ENCODE results near the gene RUBCN.

Gene RUBCN

GRCh38 chr3:197709135-197709534 is 27.6 kb downstream of the RUBCN start:
- peaks cover 7% of the 10 kb centered on the region for H3K4me1 ChIP-seq (ENCODE audit: control insufficient read depth, low read depth, low read length)
- H3K27ac ChIP-seq (ENCODE audit: low read length), result no peak overlapping the region

GRCh38 chr3:197706658-197707057 is 30.0 kb downstream of the RUBCN start:
- no peaks in the 10 kb centered on the region for H3K9me3 ChIP-seq (ENCODE audit: control insufficient read depth, low read depth, low read length)
- H3K4me3 ChIP-seq (ENCODE audit: low read length), result no peak overlapping the region
- H3K9ac ChIP-seq (ENCODE audit: low read length), result no peak overlapping the region
- H3K27ac ChIP-seq (ENCODE audit: low read length), result no peak overlapping the region
- H3K36me3 ChIP-seq (ENCODE audit: control insufficient read depth, low read depth, low read length), result peaks cover 9% of the 10 kb centered on the region
- no peaks in the 10 kb centered on the region for H3K4me1 ChIP-seq (ENCODE audit: control insufficient read depth, low read depth, low read length)
- H3K27me3 ChIP-seq (ENCODE audit: control insufficient read depth, insufficient read depth, low read length), result no peaks in the 10 kb centered on the region

More at GRCh38 chr3:197709135-197709534, 27.6 kb downstream of the RUBCN start:
- Histone ChIP-seq H3K4me3 (ENCODE audit: low read length) (no peak overlapping the region), H3K27me3 (ENCODE audit: control insufficient read depth, insufficient read depth, low read length) (no peaks in the 10 kb centered on the region), H3K9me3 (ENCODE audit: control insufficient read depth, low read depth, low read length) (no peaks in the 10 kb centered on the region), H3K36me3 (ENCODE audit: control insufficient read depth, low read depth, low read length) (peaks cover under 1% of the 10 kb centered on the region), H3K9ac (ENCODE audit: low read length) (no peak overlapping the region)

GRCh38 chr3:197701841-197702240 is 34.9 kb downstream of the RUBCN start:
- H3K36me3 ChIP-seq (ENCODE audit: control insufficient read depth, low read depth, low read length), result peaks cover 15% of the 10 kb centered on the region

GRCh38 chr3:197700095-197700494 is 36.6 kb downstream of the RUBCN start:
- H3K9me3 ChIP-seq (ENCODE audit: control insufficient read depth, low read depth, low read length), result no peaks in the 10 kb centered on the region
- H3K36me3 ChIP-seq (ENCODE audit: control insufficient read depth, low read depth, low read length), result peaks cover 15% of the 10 kb centered on the region
- H3K9ac ChIP-seq (ENCODE audit: low read length), result no peak overlapping the region
- H3K27me3 ChIP-seq (ENCODE audit: control insufficient read depth, insufficient read depth, low read length), result no peaks in the 10 kb centered on the region
- H3K4me3 ChIP-seq (ENCODE audit: low read length), result no peak overlapping the region
- H3K27ac ChIP-seq (ENCODE audit: low read length), result no peak overlapping the region
- H3K4me1 ChIP-seq (ENCODE audit: control insufficient read depth, low read depth, low read length), result no peaks in the 10 kb centered on the region

More at GRCh38 chr3:197701841-197702240, 34.9 kb downstream of the RUBCN start:
- Histone ChIP-seq H3K9ac (ENCODE audit: low read length) (no peak overlapping the region), H3K4me1 (ENCODE audit: control insufficient read depth, low read depth, low read length) (no peaks in the 10 kb centered on the region), H3K27ac (ENCODE audit: low read length) (no peak overlapping the region), H3K9me3 (ENCODE audit: control insufficient read depth, low read depth, low read length) (no peaks in the 10 kb centered on the region), H3K4me3 (ENCODE audit: low read length) (no peak overlapping the region), H3K27me3 (ENCODE audit: control insufficient read depth, insufficient read depth, low read length) (no peaks in the 10 kb centered on the region)

GRCh38 chr3:197697355-197697754 is 39.3 kb downstream of the RUBCN start:
- H3K27ac ChIP-seq (ENCODE audit: low read length), result no peak overlapping the region
- H3K4me3 ChIP-seq (ENCODE audit: low read length), result no peak overlapping the region
- H3K36me3 ChIP-seq (ENCODE audit: control insufficient read depth, low read depth, low read length), result peaks cover 13% of the 10 kb centered on the region
- no peak overlapping the region for H3K9ac ChIP-seq (ENCODE audit: low read length)
- H3K4me1 ChIP-seq (ENCODE audit: control insufficient read depth, low read depth, low read length), result no peaks in the 10 kb centered on the region
- no peaks in the 10 kb centered on the region for H3K27me3 ChIP-seq (ENCODE audit: control insufficient read depth, insufficient read depth, low read length)
- H3K9me3 ChIP-seq (ENCODE audit: control insufficient read depth, low read depth, low read length), result no peaks in the 10 kb centered on the region

GRCh38 chr3:197694251-197694650 is 42.5 kb downstream of the RUBCN start:
- H3K36me3 ChIP-seq (ENCODE audit: control insufficient read depth, low read depth, low read length), result peaks cover 10% of the 10 kb centered on the region
- H3K27me3 ChIP-seq (ENCODE audit: control insufficient read depth, insufficient read depth, low read length), result no peaks in the 10 kb centered on the region
- H3K4me3 ChIP-seq (ENCODE audit: low read length), result no peak overlapping the region
- H3K27ac ChIP-seq (ENCODE audit: low read length), result no peak overlapping the region
- no peak overlapping the region for H3K9ac ChIP-seq (ENCODE audit: low read length)
- no peaks in the 10 kb centered on the region for H3K9me3 ChIP-seq (ENCODE audit: control insufficient read depth, low read depth, low read length)
- H3K4me1 ChIP-seq (ENCODE audit: control insufficient read depth, low read depth, low read length), result no peaks in the 10 kb centered on the region

GRCh38 chr3:197692641-197693040 is 44.1 kb downstream of the RUBCN start:
- Histone ChIP-seq H3K4me1 (ENCODE audit: control insufficient read depth, low read depth, low read length) (no peaks in the 10 kb centered on the region), H3K4me3 (ENCODE audit: low read length) (no peak overlapping the region), H3K27ac (ENCODE audit: low read length) (no peak overlapping the region), H3K9me3 (ENCODE audit: control insufficient read depth, low read depth, low read length) (no peaks in the 10 kb centered on the region), H3K27me3 (ENCODE audit: control insufficient read depth, insufficient read depth, low read length) (no peaks in the 10 kb centered on the region), H3K9ac (ENCODE audit: low read length) (no peak overlapping the region), H3K36me3 (ENCODE audit: control insufficient read depth, low read depth, low read length) (peaks cover 10% of the 10 kb centered on the region)

- no peak overlapping the region for H3K4me3 ChIP-seq (ENCODE audit: low read length)
- H3K27ac ChIP-seq (ENCODE audit: low read length), result no peak overlapping the region
- no peak overlapping the region for H3K9ac ChIP-seq (ENCODE audit: low read length)
- no peaks in the 10 kb centered on the region for H3K4me1 ChIP-seq (ENCODE audit: control insufficient read depth, low read depth, low read length)
- no peaks in the 10 kb centered on the region for H3K9me3 ChIP-seq (ENCODE audit: control insufficient read depth, low read depth, low read length)
- peaks cover 10% of the 10 kb centered on the region for H3K36me3 ChIP-seq (ENCODE audit: control insufficient read depth, low read depth, low read length)
- H3K27me3 ChIP-seq (ENCODE audit: control insufficient read depth, insufficient read depth, low read length), result no peaks in the 10 kb centered on the region
These were observed 46.0 kb downstream of the RUBCN start for GRCh38 chr3:197690754-197691153.

- H3K27me3 ChIP-seq (ENCODE audit: control insufficient read depth, insufficient read depth, low read length), result no peaks in the 10 kb centered on the region
- H3K4me1 ChIP-seq (ENCODE audit: control insufficient read depth, low read depth, low read length), result no peaks in the 10 kb centered on the region
- H3K9ac ChIP-seq (ENCODE audit: low read length), result no peak overlapping the region
- H3K27ac ChIP-seq (ENCODE audit: low read length), result no peak overlapping the region
- no peaks in the 10 kb centered on the region for H3K9me3 ChIP-seq (ENCODE audit: control insufficient read depth, low read depth, low read length)
- H3K4me3 ChIP-seq (ENCODE audit: low read length), result no peak overlapping the region
- H3K36me3 ChIP-seq (ENCODE audit: control insufficient read depth, low read depth, low read length), result peaks cover 4% of the 10 kb centered on the region
These were observed 49.1 kb downstream of the RUBCN start for GRCh38 chr3:197687570-197687969.

GRCh38 chr3:197686899-197687298 is 49.8 kb downstream of the RUBCN start:
- H3K36me3 ChIP-seq (ENCODE audit: control insufficient read depth, low read depth, low read length), result peaks cover 6% of the 10 kb centered on the region
- no peak overlapping the region for H3K27ac ChIP-seq (ENCODE audit: low read length)
- no peak overlapping the region for H3K4me3 ChIP-seq (ENCODE audit: low read length)
- no peak overlapping the region for H3K9ac ChIP-seq (ENCODE audit: low read length)
- no peaks in the 10 kb centered on the region for H3K4me1 ChIP-seq (ENCODE audit: control insufficient read depth, low read depth, low read length)
- no peaks in the 10 kb centered on the region for H3K9me3 ChIP-seq (ENCODE audit: control insufficient read depth, low read depth, low read length)
- no peaks in the 10 kb centered on the region for H3K27me3 ChIP-seq (ENCODE audit: control insufficient read depth, insufficient read depth, low read length)

- no peaks in the 10 kb centered on the region for H3K27me3 ChIP-seq (ENCODE audit: control insufficient read depth, insufficient read depth, low read length)
- H3K4me1 ChIP-seq (ENCODE audit: control insufficient read depth, low read depth, low read length), result no peaks in the 10 kb centered on the region
- H3K27ac ChIP-seq (ENCODE audit: low read length), result no peak overlapping the region
- H3K9ac ChIP-seq (ENCODE audit: low read length), result no peak overlapping the region
- no peaks in the 10 kb centered on the region for H3K9me3 ChIP-seq (ENCODE audit: control insufficient read depth, low read depth, low read length)
- H3K4me3 ChIP-seq (ENCODE audit: low read length), result no peak overlapping the region
- H3K36me3 ChIP-seq (ENCODE audit: control insufficient read depth, low read depth, low read length), result peaks cover 8% of the 10 kb centered on the region
These were observed 51.2 kb downstream of the RUBCN start for GRCh38 chr3:197685546-197685945.

GRCh38 chr3:197683191-197683590 is 53.5 kb downstream of the RUBCN start:
- Histone ChIP-seq H3K4me1 (ENCODE audit: control insufficient read depth, low read depth, low read length) (no peaks in the 10 kb centered on the region), H3K9ac (ENCODE audit: low read length) (no peak overlapping the region), H3K27ac (ENCODE audit: low read length) (no peak overlapping the region), H3K4me3 (ENCODE audit: low read length) (no peak overlapping the region), H3K36me3 (ENCODE audit: control insufficient read depth, low read depth, low read length) (peaks cover 11% of the 10 kb centered on the region), H3K27me3 (ENCODE audit: control insufficient read depth, insufficient read depth, low read length) (no peaks in the 10 kb centered on the region), H3K9me3 (ENCODE audit: control insufficient read depth, low read depth, low read length) (no peaks in the 10 kb centered on the region)

Data from iPS-18a (cell line).